RWPE2 (cell line): ENCODE measurements around the gene SLC6A2.
"Not testable (repeated sequence)": the region's sequence is repeated elsewhere in the genome, so short reads cannot be mapped to it uniquely, and the experiment has no call there.

Experiments
- ATAC-seq: fragments of 200-7000 bp; cut with Tn5 transposase; 3 replicates; pipeline ENCODE4 v1.9.1; 2021; ENCODE audit warnings: low read depth
- DNase-seq: peaks from one replicate; pipeline ENCODE4 v3.0.0-alpha.2; 2020; ENCODE audit warnings: low spot score
- H3K27ac ChIP-seq: fragments of 450-650 bp; 2 replicates; pipeline ENCODE4 v1.5.1; 2017; ENCODE audit warnings: mild to moderate bottlenecking; ENCODE audit not compliant: poor library complexity, severe bottlenecking
- H3K27me3 ChIP-seq: fragments of 250-450 bp; sonication (Bioruptor Pico); 2 replicates; pipeline ENCODE4 v1.5.1; 2021; ENCODE audit warnings: mild to moderate bottlenecking, moderate library complexity; ENCODE audit not compliant: insufficient read depth, poor library complexity, severe bottlenecking
- H3K36me3 ChIP-seq: fragments of 250-450 bp; sonication (Bioruptor Pico); 2 replicates; pipeline ENCODE4 v1.5.1; 2020; ENCODE audit warnings: low read depth, mild to moderate bottlenecking, moderate library complexity
- H3K4me1 ChIP-seq: fragments of 250-450 bp; sonication (Bioruptor Pico); 2 replicates; pipeline ENCODE4 v1.5.1; 2021; ENCODE audit warnings: mild to moderate bottlenecking, moderate library complexity; ENCODE audit not compliant: insufficient read depth, poor library complexity, severe bottlenecking
- H3K4me3 ChIP-seq: fragments of 250-450 bp; sonication (Bioruptor Pico); 2 replicates; pipeline ENCODE4 v1.5.1; 2021; ENCODE audit warnings: mild to moderate bottlenecking, moderate library complexity; ENCODE audit not compliant: severe bottlenecking
- H3K9me3 ChIP-seq: fragments of 250-450 bp; sonication (Bioruptor Pico); 2 replicates; pipeline ENCODE4 v1.5.1; 2021; ENCODE audit warnings: mild to moderate bottlenecking, moderate library complexity; ENCODE audit not compliant: severe bottlenecking
- CTCF ChIP-seq: fragments of 450-650 bp; IDR thresholded peaks from one replicate; pipeline ENCODE4 v1.5.1; 2017; ENCODE audit warnings: mild to moderate bottlenecking, moderate library complexity; ENCODE audit not compliant: poor library complexity, severe bottlenecking

SLC6A2 gene

GRCh38 chr16:55736671-55737070, 80.9 kb downstream of the SLC6A2 start:
- Histone ChIP-seq H3K27ac (no peak overlapping the region), H3K4me1 (no peaks in the 10 kb centered on the region), H3K27me3 (no peaks in the 10 kb centered on the region), H3K36me3 (no peaks in the 10 kb centered on the region), H3K4me3 (no peak overlapping the region), H3K9me3 (no peaks in the 10 kb centered on the region)
- ATAC-seq: peak; percentile 31; the same call in 2 of the 3 replicates
- TF ChIP-seq CTCF: no peak
- no peak for DNase-seq

GRCh38 chr16:55737318-55737717, 81.5 kb downstream of the SLC6A2 start:
- H3K9me3 ChIP-seq: no peaks in the 10 kb centered on the region
- H3K27ac ChIP-seq: no peak overlapping the region
- H3K27me3 ChIP-seq: no peaks in the 10 kb centered on the region
- ATAC-seq: no peak
- H3K4me1 ChIP-seq: no peaks in the 10 kb centered on the region
- H3K36me3 ChIP-seq: no peaks in the 10 kb centered on the region
- no peak overlapping the region for H3K4me3 ChIP-seq
- DNase-seq: no peak
- no peak for TF ChIP-seq CTCF

GRCh38 chr16:55737966-55738365, 82.2 kb downstream of the SLC6A2 start:
- no peaks in the 10 kb centered on the region for H3K4me1 ChIP-seq
- H3K36me3 ChIP-seq: no peaks in the 10 kb centered on the region
- TF ChIP-seq CTCF: no peak
- no peaks in the 10 kb centered on the region for H3K27me3 ChIP-seq
- H3K4me3 ChIP-seq: no peak overlapping the region
- no peaks in the 10 kb centered on the region for H3K9me3 ChIP-seq
- H3K27ac ChIP-seq: no peak overlapping the region
- ATAC-seq: no peak
- DNase-seq: no peak

- Histone ChIP-seq H3K4me1 (no peaks in the 10 kb centered on the region), H3K36me3 (no peaks in the 10 kb centered on the region), H3K27ac (no peak overlapping the region), H3K27me3 (no peaks in the 10 kb centered on the region), H3K9me3 (no peaks in the 10 kb centered on the region), H3K4me3 (no peak overlapping the region)
- TF ChIP-seq CTCF: no peak
- no peak for DNase-seq
- ATAC-seq: no peak
Measured at GRCh38 chr16:55746081-55746480, 90.3 kb downstream of the SLC6A2 start.

- Histone ChIP-seq H3K4me1 (no peaks in the 10 kb centered on the region), H3K27me3 (no peaks in the 10 kb centered on the region), H3K36me3 (no peaks in the 10 kb centered on the region), H3K4me3 (no peak overlapping the region), H3K27ac (no peak overlapping the region), H3K9me3 (no peaks in the 10 kb centered on the region)
- DNase-seq (no peak), ATAC-seq (no peak)
- TF ChIP-seq CTCF: no peak
Measured at GRCh38 chr16:55747785-55748184, 92.0 kb downstream of the SLC6A2 start.

- not testable (repeated sequence) for H3K9me3 ChIP-seq, ATAC-seq, H3K36me3 ChIP-seq, H3K27me3 ChIP-seq, H3K4me3 ChIP-seq, DNase-seq, H3K4me1 ChIP-seq
- peak overlapping the region; percentile 85 for H3K27ac ChIP-seq
Measured at GRCh38 chr16:55752465-55753144, 96.8 kb downstream of the SLC6A2 start.

GRCh38 chr16:55753145-55753631, 97.4 kb downstream of the SLC6A2 start:
- H3K9me3 ChIP-seq, H3K4me3 ChIP-seq, H3K36me3 ChIP-seq, DNase-seq, ATAC-seq, H3K27me3 ChIP-seq, H3K4me1 ChIP-seq: not testable (repeated sequence)
- peak overlapping the region; percentile 85 for H3K27ac ChIP-seq
